Body of pancreas (tissue), 4 donors: ENCODE results near the gene ANKS3. TPM values are rescaled to one million over a fixed set of nuclear protein-coding genes. Genes with fewer than 3 reads are reported as not detected.

ENCODE experiments used
- ATAC-seq: fragments of 150-250 bp; one replicate; pipeline ENCODE4 v1.9.1; 2016
- DNase-seq, 4 donors: peaks; one replicate each; pipeline ENCODE4 v3.0.0-alpha.2; 2019
- H3K27ac ChIP-seq, 4 donors: fragments of 200-600 bp; sonication (generic); 1 replicate in 3 of 4; 2 replicates in 1 of 4; pipeline versions ENCODE4 v1.5.1 to v1.6.1; 2016 to 2019; ENCODE audit warnings: mild to moderate bottlenecking in 1 of 4, mixed read lengths in 1 of 4, moderate library complexity in 1 of 4
- H3K27me3 ChIP-seq, 2 donors: fragments of 200-600 bp; sonication (generic); one replicate each; pipeline ENCODE4 v1.6.0; 2016; ENCODE audit warnings: mild to moderate bottlenecking in 1 of 2
- H3K36me3 ChIP-seq, 2 donors: fragments of 200-600 bp; sonication (generic); replicated peaks in 1 of 2; 2 replicates each; pipeline ENCODE4 v1.5.1; 2016; ENCODE audit warnings: low read depth in 2 of 2; ENCODE audit not compliant: insufficient read depth in 1 of 2
- H3K4me1 ChIP-seq: fragments of 200-600 bp; sonication (generic); one replicate; pipeline ENCODE4 v1.6.0; 2016
- H3K4me3 ChIP-seq, 2 donors: fragments of 200-600 bp; sonication (generic); 1 replicate in 1 of 2; 2 replicates in 1 of 2; pipeline ENCODE4 v1.5.1; 2016 to 2019
- H3K9me3 ChIP-seq, 3 donors: fragments of 200-600 bp; sonication (generic); 1 replicate in 2 of 3; 2 replicates in 1 of 3; pipeline ENCODE4 v1.5.1; 2016
- POLR2A ChIP-seq, 3 donors: fragments of 450-650 bp; IDR thresholded peaks; one replicate each; pipeline ENCODE4 v1.6.1; 2016; ENCODE audit warnings: antibody characterized with exemption in 3 of 3, mild to moderate bottlenecking in 2 of 3
- WGBS, 2 donors: methylation state at CpG; one replicate each; pipeline ENCODE4 v1.1.5; 2017; 5-methylcytosine and 5-hydroxymethylcytosine counted together
- intact Hi-C: fragments of 100-400 bp; cut with DNase I; formaldehyde crosslinking; loops from one replicate; pipeline ENCODE4 v1.15.1; 2023
- total RNA-seq, 2 donors: library from RNA; depleted of rRNA; stranded (reverse); fragments of >200 nt; gene quantifications; one replicate each; pipeline ENCODE4 v1.1.0, GENCODE V29; 2016
- TF ChIP-seq, protein P1 (sequence below), 7 experiments: fragments of 450-650 bp in 4 of 7; fragments of 200-600 bp in 3 of 7; sonication (generic) in 3 of 7; IDR thresholded peaks; one replicate each; pipeline ENCODE4 v1.5.1; 2016 to 2019; ENCODE audit warnings: antibody characterized with exemption in 7 of 7

Gene ANKS3
- total RNA-seq, 2 donors from 2014 or later: 16.6 to 64.9 TPM

DNA sequence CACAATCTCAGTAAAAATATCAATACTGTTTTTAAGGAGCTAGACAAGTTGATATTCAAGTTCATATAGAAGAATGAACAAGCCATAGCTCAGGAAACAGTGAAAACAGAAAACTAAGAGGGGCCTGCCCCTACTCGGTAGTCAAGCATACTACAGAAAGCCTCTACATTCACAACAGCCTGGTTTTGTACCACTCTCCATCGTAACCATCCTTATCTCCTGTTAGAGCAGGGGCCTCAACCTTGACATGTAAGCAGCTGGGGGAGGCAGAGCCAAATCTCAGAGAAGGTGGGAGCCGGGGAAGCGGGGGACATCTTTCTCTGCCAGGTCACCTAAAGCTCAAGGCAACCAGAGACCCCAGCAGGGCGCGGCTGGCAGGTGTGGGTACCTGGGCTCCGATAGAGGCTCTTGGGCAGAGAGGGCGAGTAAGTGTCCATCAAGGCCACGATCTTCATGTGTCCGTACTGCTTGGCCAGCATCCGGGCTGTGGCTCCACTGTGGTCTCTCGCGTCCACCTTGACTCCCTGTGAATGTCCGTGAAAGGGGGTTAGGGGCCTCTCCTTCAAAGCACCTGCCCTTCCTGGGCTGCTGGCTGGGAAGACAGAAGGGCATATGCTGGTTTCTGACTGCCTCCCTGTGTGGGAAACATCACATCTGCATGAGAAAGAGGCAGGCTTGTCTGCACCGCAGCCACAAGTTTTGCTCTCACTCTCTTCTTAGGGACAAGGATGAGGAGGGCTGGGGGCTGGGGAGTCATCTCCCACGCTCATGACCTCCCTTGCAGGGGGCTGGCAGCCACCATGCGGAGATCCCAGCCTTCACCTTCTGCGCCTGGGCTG, 20.2 kb downstream of the ANKS3 start:
- Histone ChIP-seq H3K4me3 (no peak overlapping the region), H3K27ac (peak overlapping the region; percentile 45 to 67 (median 58)), H3K4me1 (peaks cover 13% of the 10 kb centered on the region), H3K36me3 (peaks cover 0 to 3% of the 10 kb centered on the region in 2 donors), H3K27me3 (no peaks in the 10 kb centered on the region), H3K9me3 (no peaks in the 10 kb centered on the region)
- WGBS, 2 donors: 32 to 36% methylated on average over 10 to 18 of the region's 18 CpGs
- intact Hi-C loops: no loop called here
- DNase-seq (peak; percentile 43 to 60 (median 52)), ATAC-seq (peak; percentile 79)
- TF ChIP-seq, protein P1, sequence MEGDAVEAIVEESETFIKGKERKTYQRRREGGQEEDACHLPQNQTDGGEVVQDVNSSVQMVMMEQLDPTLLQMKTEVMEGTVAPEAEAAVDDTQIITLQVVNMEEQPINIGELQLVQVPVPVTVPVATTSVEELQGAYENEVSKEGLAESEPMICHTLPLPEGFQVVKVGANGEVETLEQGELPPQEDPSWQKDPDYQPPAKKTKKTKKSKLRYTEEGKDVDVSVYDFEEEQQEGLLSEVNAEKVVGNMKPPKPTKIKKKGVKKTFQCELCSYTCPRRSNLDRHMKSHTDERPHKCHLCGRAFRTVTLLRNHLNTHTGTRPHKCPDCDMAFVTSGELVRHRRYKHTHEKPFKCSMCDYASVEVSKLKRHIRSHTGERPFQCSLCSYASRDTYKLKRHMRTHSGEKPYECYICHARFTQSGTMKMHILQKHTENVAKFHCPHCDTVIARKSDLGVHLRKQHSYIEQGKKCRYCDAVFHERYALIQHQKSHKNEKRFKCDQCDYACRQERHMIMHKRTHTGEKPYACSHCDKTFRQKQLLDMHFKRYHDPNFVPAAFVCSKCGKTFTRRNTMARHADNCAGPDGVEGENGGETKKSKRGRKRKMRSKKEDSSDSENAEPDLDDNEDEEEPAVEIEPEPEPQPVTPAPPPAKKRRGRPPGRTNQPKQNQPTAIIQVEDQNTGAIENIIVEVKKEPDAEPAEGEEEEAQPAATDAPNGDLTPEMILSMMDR (IDR thresholded peaks at IDR 0.05): no peak
- no peak for TF ChIP-seq POLR2A (IDR thresholded peaks at IDR 0.05)

DNA sequence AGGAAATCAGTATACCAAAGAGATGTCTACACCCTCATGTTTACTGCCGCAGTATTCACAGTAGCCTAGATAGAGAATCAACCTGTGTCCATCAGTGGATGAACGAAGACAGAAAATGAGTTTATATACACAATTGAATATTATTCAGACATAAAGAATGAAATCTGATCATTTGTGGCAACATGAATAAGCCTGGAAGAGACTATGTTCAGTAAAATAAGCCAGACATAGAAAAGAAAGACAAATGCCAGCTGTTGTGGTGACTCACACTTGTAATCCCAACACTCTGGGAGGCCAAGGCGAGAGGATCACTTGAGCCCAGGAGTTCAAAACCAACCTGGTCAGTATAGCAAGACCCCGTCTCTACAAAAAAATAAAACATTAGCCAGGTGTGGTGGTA, 24.6 kb downstream of the ANKS3 start:
- H3K27ac ChIP-seq: no peak overlapping the region
- intact Hi-C loops: no loop called here
- no peaks in the 10 kb centered on the region for H3K9me3 ChIP-seq
- DNase-seq (no peak), ATAC-seq (no peak)
- H3K4me1 ChIP-seq: peaks cover 13% of the 10 kb centered on the region
- 96 to 97% methylated on average over 4 of the region's 4 CpGs for WGBS, 2 donors
- H3K36me3 ChIP-seq: peaks cover 0 to 2% of the 10 kb centered on the region in 2 donors
- TF ChIP-seq, protein P1 (IDR thresholded peaks at IDR 0.05): no peak
- TF ChIP-seq POLR2A (IDR thresholded peaks at IDR 0.05): no peak
- H3K4me3 ChIP-seq: no peak overlapping the region
- H3K27me3 ChIP-seq: no peaks in the 10 kb centered on the region

DNA sequence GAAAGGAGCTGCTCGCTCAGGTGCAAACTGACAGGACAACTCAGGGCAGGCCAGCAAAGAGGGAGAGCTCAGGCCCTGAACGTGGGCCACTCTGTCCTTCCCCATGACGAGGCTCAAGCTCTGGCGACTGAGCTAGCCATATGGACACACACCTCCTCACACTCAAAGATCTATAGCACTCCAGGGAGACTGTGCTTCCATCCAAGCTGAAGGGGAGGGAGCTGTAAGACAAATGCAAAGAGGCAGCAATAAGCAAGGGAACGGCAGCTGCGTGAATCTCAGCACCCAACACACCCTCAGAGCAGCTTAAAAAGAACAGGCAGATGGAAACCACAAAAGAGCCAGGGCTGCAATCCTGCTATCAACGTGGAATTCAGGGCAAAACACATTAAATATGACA, 27.2 kb downstream of the ANKS3 start:
- 83 to 88% methylated on average over 7 of the region's 7 CpGs for WGBS, 2 donors
- no peak for DNase-seq
- Histone ChIP-seq H3K36me3 (peaks cover 0 to 2% of the 10 kb centered on the region in 2 donors), H3K27ac (no peak overlapping the region), H3K4me1 (no peaks in the 10 kb centered on the region), H3K4me3 (no peak overlapping the region), H3K27me3 (no peaks in the 10 kb centered on the region), H3K9me3 (no peaks in the 10 kb centered on the region)
- intact Hi-C loops: no loop called here
- TF ChIP-seq, protein P1 (IDR thresholded peaks at IDR 0.05): no peak
- no peak for TF ChIP-seq POLR2A (IDR thresholded peaks at IDR 0.05)
- ATAC-seq: no peak

DNA sequence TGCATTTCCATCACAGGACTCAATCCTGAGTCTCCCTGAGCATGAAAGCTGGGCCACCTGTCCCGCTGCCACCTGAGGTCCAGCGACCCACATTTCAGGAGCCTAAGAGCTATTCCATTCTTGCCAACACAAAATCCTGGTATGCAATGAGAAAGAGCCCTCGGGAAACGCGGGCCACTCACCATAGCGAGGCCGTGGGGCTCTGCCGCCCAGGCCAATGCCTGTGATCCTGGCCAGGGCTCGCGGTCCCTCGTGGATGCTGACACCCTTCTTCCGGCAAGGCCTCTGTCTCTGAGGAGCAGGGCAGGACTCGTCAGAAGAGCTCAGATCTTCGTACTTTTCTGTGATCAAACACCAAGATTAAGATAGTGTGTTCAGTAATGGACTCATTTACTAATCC, 29.2 kb downstream of the ANKS3 start:
- ATAC-seq (no peak), DNase-seq (no peak)
- no peaks in the 10 kb centered on the region for H3K4me1 ChIP-seq
- H3K9me3 ChIP-seq: no peaks in the 10 kb centered on the region
- intact Hi-C loops: no loop called here
- no peaks in the 10 kb centered on the region for H3K27me3 ChIP-seq
- no peak overlapping the region for H3K27ac ChIP-seq
- no peak overlapping the region for H3K4me3 ChIP-seq
- 93% methylated on average over 14 of the region's 14 CpGs for WGBS, 2 donors
- TF ChIP-seq POLR2A (IDR thresholded peaks at IDR 0.05): no peak
- TF ChIP-seq, protein P1 (IDR thresholded peaks at IDR 0.05): no peak
- peaks cover 0 to 7% of the 10 kb centered on the region in 2 donors for H3K36me3 ChIP-seq

DNA sequence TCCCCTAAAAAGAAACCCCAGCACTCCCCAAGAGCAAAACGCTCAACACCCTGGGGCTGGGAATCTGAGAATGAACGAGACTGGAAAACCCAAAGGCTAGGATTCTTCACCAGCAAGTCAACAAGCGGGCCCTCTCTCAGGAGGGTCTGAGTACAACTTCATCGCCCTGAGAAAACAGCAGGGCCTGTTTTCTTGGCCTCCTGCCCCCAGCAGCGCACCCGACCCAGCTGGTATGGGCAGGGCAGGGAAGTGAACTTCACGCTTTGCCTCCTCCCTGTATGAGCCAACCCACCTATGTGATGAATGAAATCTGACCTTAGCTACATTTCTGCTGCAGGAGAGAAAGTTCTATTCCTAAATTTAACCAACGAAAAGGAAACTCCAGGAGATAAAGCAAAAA, 29.6 kb downstream of the ANKS3 start:
- H3K4me3 ChIP-seq: no peak overlapping the region
- DNase-seq (no peak), ATAC-seq (no peak)
- no peaks in the 10 kb centered on the region for H3K4me1 ChIP-seq
- TF ChIP-seq, protein P1 (IDR thresholded peaks at IDR 0.05): no peak
- TF ChIP-seq POLR2A (IDR thresholded peaks at IDR 0.05): no peak
- 84 to 86% methylated on average over 8 of the region's 8 CpGs for WGBS, 2 donors
- no peaks in the 10 kb centered on the region for H3K27me3 ChIP-seq
- intact Hi-C loops: no loop called here
- no peak overlapping the region for H3K27ac ChIP-seq
- no peaks in the 10 kb centered on the region for H3K9me3 ChIP-seq
- H3K36me3 ChIP-seq: peaks cover 0 to 10% of the 10 kb centered on the region in 2 donors
